ENCODE measurements around the gene IFNLR1. TPM values are rescaled to one million over a fixed set of nuclear protein-coding genes. Genes with fewer than 3 reads are reported as not detected.

Gene IFNLR1
- total and polyA plus RNA-seq, 2 donors (not counting 3 experiments of a cell fraction or from before 2014, with no cell fraction given): 0.01 TPM; not detected in 1

DNA sequence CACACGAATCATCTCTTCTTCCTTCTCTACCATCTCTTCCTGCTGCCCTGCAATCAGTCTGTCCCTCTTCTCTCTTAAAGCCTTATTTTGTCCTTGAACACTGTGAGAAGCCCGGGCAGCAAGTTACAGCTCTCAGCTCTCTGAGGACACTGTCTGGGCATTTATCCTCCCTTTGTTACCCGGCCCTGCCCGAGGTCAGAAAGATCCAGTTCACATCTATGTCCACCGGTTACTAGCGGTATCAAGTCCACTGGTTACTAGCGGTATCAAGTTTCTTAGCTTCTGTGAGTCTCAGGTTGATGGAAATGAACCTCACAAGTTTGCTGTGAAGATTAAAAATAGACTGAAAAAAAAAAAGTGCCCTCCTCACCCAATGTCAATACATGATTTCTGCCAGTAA lies 18.8 kb downstream of the IFNLR1 start:
- no TSS peak for BruUV-seq (replicated peaks)
- no peak for DNase-seq (ENCODE audit: low read depth, low spot score)
- H3K27me3 ChIP-seq (ENCODE audit: control insufficient read depth in 2 of 2, insufficient read depth in 2 of 2, low read length in 2 of 2): peaks cover 3 to 5% of the 10 kb centered on the region in 2 experiments
- no peak overlapping the region for H3K4me3 ChIP-seq (replicated peaks in 1 of 3; ENCODE audit: insufficient read depth in 1 of 3, low read depth in 1 of 3, low read length in 3 of 3)
- H3K4me2 ChIP-seq (ENCODE audit: insufficient read depth, low read length): no peak overlapping the region
- H3K9ac ChIP-seq (replicated peaks; ENCODE audit: extremely low read depth, insufficient read depth, low read length): no peak overlapping the region
- intact Hi-C loops (cut with micrococcal nuclease) (no loop called here), dilution Hi-C loops (cut with MboI; ENCODE audit: extremely low pct_ligation_motif_present, low sequenced_read_pairs) (no loop called here)
- H3K4me1 ChIP-seq (ENCODE audit: control insufficient read depth, extremely low read depth, insufficient read depth, low read length): no peaks in the 10 kb centered on the region
- TF ChIP-seq EZH2 (IDR thresholded peaks at IDR 0.05; ENCODE audit: borderline replicate concordance, low read depth, low read length, severe bottlenecking) (no peak), FOS (IDR thresholded peaks at IDR 0.05; ENCODE audit: borderline replicate concordance, insufficient read depth, low read length) (no peak), JUN (IDR thresholded peaks at IDR 0.05; ENCODE audit: borderline replicate concordance, insufficient read depth, insufficient read length, low read depth) (no peak), POLR2AphosphoS5 (IDR thresholded peaks at IDR 0.05; ENCODE audit: insufficient read depth, low read depth, low read length) (no peak), GATA2 (IDR thresholded peaks at IDR 0.05; ENCODE audit: insufficient read depth, insufficient read length, low read depth, low read length) (no peak), MAX (IDR thresholded peaks at IDR 0.05; ENCODE audit: insufficient read depth, insufficient read length) (no peak), MYC (IDR thresholded peaks at IDR 0.05; ENCODE audit: low read depth, low read length) (no peak), POLR2A (IDR thresholded peaks at IDR 0.05; ENCODE audit: low read depth, low read length) (no peak), CTCF (IDR thresholded peaks at IDR 0.05; ENCODE audit: extremely low read depth in 1 of 2, insufficient read depth in 1 of 2, low read depth in 1 of 2, low read length in 2 of 2) (no peak)
- H3K36me3 ChIP-seq (ENCODE audit: control insufficient read depth in 2 of 2, extremely low read depth in 1 of 2, insufficient read depth in 2 of 2, low read length in 2 of 2): no peaks in the 10 kb centered on the region
- ChIA-PET POLR2A (no interaction called here), CTCF (interaction anchor here (1.0 kb wide), 1 partner anchor 13 kb away, joined by 3 read pairs; no protein-coding TSS in a partner anchor)
- no peak overlapping the region for H3K27ac ChIP-seq (ENCODE audit: insufficient read depth, low read depth, low read length)
- H3K9me1 ChIP-seq (replicated peaks; ENCODE audit: control insufficient read depth, extremely low read depth, insufficient read depth, low read length): no peaks in the 10 kb centered on the region
- no peaks in the 10 kb centered on the region for H3K79me2 ChIP-seq (ENCODE audit: control insufficient read depth, insufficient read depth, low read length)
- H3K9me3 ChIP-seq (replicated peaks; ENCODE audit: control insufficient read depth, insufficient read depth, low read length): no peaks in the 10 kb centered on the region
- H4K20me1 ChIP-seq (replicated peaks; ENCODE audit: control insufficient read depth, extremely low read depth, insufficient read depth, low read length): no peaks in the 10 kb centered on the region
- FAIRE-seq: no peak
- no peak overlapping the region for H2AFZ ChIP-seq (ENCODE audit: low read depth, low read length)

All from endothelial cell of umbilical vein (primary cell).